ENCODE data around the gene TXNDC15.
"Not testable (repeated sequence)": the region's sequence is repeated elsewhere in the genome, so short reads cannot be mapped to it uniquely, and the experiment has no call there.

TXNDC15 gene

GRCh38 chr5:134856465-134856864, 17.7 kb upstream of the TXNDC15 start:
- H3K27me3 Mint-ChIP-seq; H3K4me3 Mint-ChIP-seq; H3K9me3 Mint-ChIP-seq (ENCODE audit: low read depth); H3K36me3 Mint-ChIP-seq; H3K27ac Mint-ChIP-seq: not testable (repeated sequence)
- peaks cover 35% of the 10 kb centered on the region for H3K4me1 Mint-ChIP-seq (ENCODE audit: low read depth)

GRCh38 chr5:134857401-134857800, 16.8 kb upstream of the TXNDC15 start:
- no peaks in the 10 kb centered on the region for H3K9me3 Mint-ChIP-seq (ENCODE audit: low read depth)
- no peaks in the 10 kb centered on the region for H3K36me3 Mint-ChIP-seq
- no peak overlapping the region for H3K4me3 Mint-ChIP-seq
- no peak overlapping the region for H3K27ac Mint-ChIP-seq
- peaks cover 27% of the 10 kb centered on the region for H3K4me1 Mint-ChIP-seq (ENCODE audit: low read depth)
- no peaks in the 10 kb centered on the region for H3K27me3 Mint-ChIP-seq

GRCh38 chr5:134864707-134865106, 9.5 kb upstream of the TXNDC15 start:
- Mint-ChIP-seq H3K9me3 (ENCODE audit: low read depth) (no peaks in the 10 kb centered on the region), H3K27ac (no peak overlapping the region)

GRCh38 chr5:134873494-134873893, 677 bp upstream of the TXNDC15 start:
- no peaks in the 10 kb centered on the region for H3K9me3 Mint-ChIP-seq (ENCODE audit: low read depth)
- peaks cover 36% of the 10 kb centered on the region for H3K4me1 Mint-ChIP-seq (ENCODE audit: low read depth)
- H3K4me3 Mint-ChIP-seq, result peak overlapping the region; percentile 98
- peaks cover 3% of the 10 kb centered on the region for H3K36me3 Mint-ChIP-seq
- peak overlapping the region; percentile 97 for H3K27ac Mint-ChIP-seq
- H3K27me3 Mint-ChIP-seq, result no peaks in the 10 kb centered on the region

More at GRCh38 chr5:134864707-134865106, 9.5 kb upstream of the TXNDC15 start:
- Mint-ChIP-seq H3K27me3 (no peaks in the 10 kb centered on the region), H3K36me3 (no peaks in the 10 kb centered on the region), H3K4me1 (ENCODE audit: low read depth) (no peaks in the 10 kb centered on the region), H3K4me3 (no peak overlapping the region)

- peak overlapping the region; percentile 98 for H3K4me3 Mint-ChIP-seq
- H3K36me3 Mint-ChIP-seq, result peaks cover 3% of the 10 kb centered on the region
- H3K4me1 Mint-ChIP-seq (ENCODE audit: low read depth), result peaks cover 47% of the 10 kb centered on the region
- no peaks in the 10 kb centered on the region for H3K9me3 Mint-ChIP-seq (ENCODE audit: low read depth)
- H3K27me3 Mint-ChIP-seq, result no peaks in the 10 kb centered on the region
- peak overlapping the region; percentile 97 for H3K27ac Mint-ChIP-seq
These were observed 872 bp downstream of the TXNDC15 start for GRCh38 chr5:134874831-134875655.

- no peaks in the 10 kb centered on the region for H3K27me3 Mint-ChIP-seq
- peak overlapping the region; percentile 25 for H3K27ac Mint-ChIP-seq
- H3K9me3 Mint-ChIP-seq (ENCODE audit: low read depth), result no peaks in the 10 kb centered on the region
- peaks cover 52% of the 10 kb centered on the region for H3K4me1 Mint-ChIP-seq (ENCODE audit: low read depth)
- H3K36me3 Mint-ChIP-seq, result peaks cover 3% of the 10 kb centered on the region
- H3K4me3 Mint-ChIP-seq, result peak overlapping the region; percentile 13
These were observed 3.0 kb downstream of the TXNDC15 start for GRCh38 chr5:134877159-134877558.

- Mint-ChIP-seq H3K27me3 (no peaks in the 10 kb centered on the region), H3K9me3 (ENCODE audit: low read depth) (no peaks in the 10 kb centered on the region), H3K4me1 (ENCODE audit: low read depth) (peaks cover 48% of the 10 kb centered on the region), H3K36me3 (peaks cover 3% of the 10 kb centered on the region), H3K4me3 (peak overlapping the region; percentile 2), H3K27ac (no peak overlapping the region)
These were observed 4.2 kb downstream of the TXNDC15 start for GRCh38 chr5:134878403-134878802.

GRCh38 chr5:134879456-134879855, 5.3 kb downstream of the TXNDC15 start:
- H3K4me1 Mint-ChIP-seq (ENCODE audit: low read depth), result peaks cover 44% of the 10 kb centered on the region

GRCh38 chr5:134880937-134881336, 6.8 kb downstream of the TXNDC15 start:
- H3K36me3 Mint-ChIP-seq; H3K27me3 Mint-ChIP-seq; H3K27ac Mint-ChIP-seq; H3K9me3 Mint-ChIP-seq (ENCODE audit: low read depth); H3K4me3 Mint-ChIP-seq: not testable (repeated sequence)
- H3K4me1 Mint-ChIP-seq (ENCODE audit: low read depth), result peaks cover 42% of the 10 kb centered on the region

More at GRCh38 chr5:134879456-134879855, 5.3 kb downstream of the TXNDC15 start:
- H3K4me3 Mint-ChIP-seq, result no peak overlapping the region
- no peaks in the 10 kb centered on the region for H3K27me3 Mint-ChIP-seq
- H3K36me3 Mint-ChIP-seq, result peaks cover 3% of the 10 kb centered on the region
- no peaks in the 10 kb centered on the region for H3K9me3 Mint-ChIP-seq (ENCODE audit: low read depth)
- no peak overlapping the region for H3K27ac Mint-ChIP-seq

GRCh38 chr5:134881711-134882110, 7.5 kb downstream of the TXNDC15 start:
- H3K4me3 Mint-ChIP-seq, result not testable (repeated sequence)

GRCh38 chr5:134887593-134888159, 13.5 kb downstream of the TXNDC15 start:
- no peak overlapping the region for H3K4me3 Mint-ChIP-seq
- H3K27me3 Mint-ChIP-seq, result no peaks in the 10 kb centered on the region
- H3K4me1 Mint-ChIP-seq (ENCODE audit: low read depth), result peaks cover 18% of the 10 kb centered on the region
- H3K36me3 Mint-ChIP-seq, result peaks cover 4% of the 10 kb centered on the region
- no peak overlapping the region for H3K27ac Mint-ChIP-seq
- no peaks in the 10 kb centered on the region for H3K9me3 Mint-ChIP-seq (ENCODE audit: low read depth)

More at GRCh38 chr5:134881711-134882110, 7.5 kb downstream of the TXNDC15 start:
- not testable (repeated sequence) for H3K9me3 Mint-ChIP-seq (ENCODE audit: low read depth); H3K27me3 Mint-ChIP-seq; H3K27ac Mint-ChIP-seq; H3K36me3 Mint-ChIP-seq
- H3K4me1 Mint-ChIP-seq (ENCODE audit: low read depth), result peaks cover 35% of the 10 kb centered on the region

- no peaks in the 10 kb centered on the region for H3K9me3 Mint-ChIP-seq (ENCODE audit: low read depth)
These were observed 15.2 kb downstream of the TXNDC15 start for GRCh38 chr5:134889335-134889734.

GRCh38 chr5:134891473-134891872, 17.3 kb downstream of the TXNDC15 start:
- Mint-ChIP-seq H3K27me3 (no peaks in the 10 kb centered on the region), H3K4me3 (no peak overlapping the region), H3K27ac (no peak overlapping the region), H3K4me1 (ENCODE audit: low read depth) (peaks cover 11% of the 10 kb centered on the region), H3K36me3 (peaks cover 4% of the 10 kb centered on the region), H3K9me3 (ENCODE audit: low read depth) (no peaks in the 10 kb centered on the region)

More at GRCh38 chr5:134889335-134889734, 15.2 kb downstream of the TXNDC15 start:
- Mint-ChIP-seq H3K4me3 (no peak overlapping the region), H3K27ac (peak overlapping the region; percentile 22), H3K27me3 (no peaks in the 10 kb centered on the region), H3K36me3 (peaks cover 4% of the 10 kb centered on the region), H3K4me1 (ENCODE audit: low read depth) (peaks cover 19% of the 10 kb centered on the region)

GRCh38 chr5:134892282-134892681, 18.1 kb downstream of the TXNDC15 start:
- Mint-ChIP-seq H3K4me1 (ENCODE audit: low read depth) (peaks cover 9% of the 10 kb centered on the region), H3K4me3 (no peak overlapping the region), H3K9me3 (ENCODE audit: low read depth) (no peaks in the 10 kb centered on the region), H3K36me3 (peaks cover 4% of the 10 kb centered on the region), H3K27me3 (no peaks in the 10 kb centered on the region), H3K27ac (no peak overlapping the region)

- H3K27me3 Mint-ChIP-seq, result no peaks in the 10 kb centered on the region
- H3K36me3 Mint-ChIP-seq, result peaks cover 4% of the 10 kb centered on the region
- H3K4me1 Mint-ChIP-seq (ENCODE audit: low read depth), result peaks cover 9% of the 10 kb centered on the region
- H3K4me3 Mint-ChIP-seq, result no peak overlapping the region
- no peak overlapping the region for H3K27ac Mint-ChIP-seq
- no peaks in the 10 kb centered on the region for H3K9me3 Mint-ChIP-seq (ENCODE audit: low read depth)
These were observed 18.8 kb downstream of the TXNDC15 start for GRCh38 chr5:134892926-134893325.

Measured in activated naive CD8-positive, alpha-beta T cell (primary cell).